GM10248 (cell line): ENCODE results near the gene L1CAM.
A peak's percentile ranks its signal among the peaks of the same experiment; 100 is the strongest.

Experiments used
- CTCF ChIA-PET: fragments of 300-600 bp; sonication (Branson Sonifier 250); formaldehyde crosslinking; extraction: SDS; loops from one replicate; lab custom pipeline; 2021; ENCODE audit warnings: antibody characterized with exemption; lab: Yijun Ruan, JAX
- POLR2A ChIA-PET: fragments of 350-650 bp; sonication (Branson Sonifier 250); formaldehyde crosslinking; extraction: SDS; loops from one replicate; lab custom pipeline; 2020; ENCODE audit warnings: antibody characterized with exemption; lab: Yijun Ruan, JAX
- DNase-seq: peaks from one replicate; pipeline ENCODE4 v3.0.0; 2012; ENCODE audit errors: extremely low spot score
- CTCF ChIP-seq: IDR thresholded peaks from 2 replicates; pipeline ENCODE4 v1.5.1; 2012; ENCODE audit warnings: mild to moderate bottlenecking, low read depth; ENCODE audit errors: extremely low read depth, missing control alignments, control extremely low read depth

L1CAM gene

GRCh38 chrX:153885968-153886903 is at the start of gene L1CAM:
Gene L1CAM (minus strand): TSS chrX:153886173. CDS start chrX:153875836, 10,337 bp downstream.
- ChIA-PET POLR2A (no interaction called here), CTCF (no interaction called here)
- no peak for DNase-seq
- no peak for TF ChIP-seq CTCF

GRCh38 chrX:153935326-153935851 is 49.4 kb upstream of the L1CAM start:
- TF ChIP-seq CTCF = no peak
- ChIA-PET POLR2A (no interaction called here), CTCF (interaction anchor here (2.5 to 2.7 kb wide), 2 partner anchors 11 to 12 kb away, joined by 9 to 17 read pairs; no protein-coding TSS in a partner anchor)
- no peak for DNase-seq

GRCh38 chrX:153934762-153935325 is 48.9 kb upstream of the L1CAM start, which contains the start of gene NAA10:
Gene NAA10 (minus strand): TSS chrX:153935037. CDS start chrX:153934904, 133 bp downstream.
- no peak for TF ChIP-seq CTCF
- DNase-seq = peak; percentile 95
- ChIA-PET POLR2A (no interaction called here), CTCF (interaction anchor here (2.5 to 2.7 kb wide), 2 partner anchors 10 to 12 kb away, joined by 9 to 17 read pairs; no protein-coding TSS in a partner anchor)

GRCh38 chrX:153934148-153934761 is 48.3 kb upstream of the L1CAM start:
- POLR2A ChIA-PET = no interaction called here
- no peak for DNase-seq
- CTCF ChIA-PET = interaction anchor here (2.2 to 2.7 kb wide), 3 partner anchors 9 to 13 kb away, joined by 7 to 17 read pairs (median 9); no protein-coding TSS in a partner anchor
- TF ChIP-seq CTCF = no peak

- no peak for TF ChIP-seq CTCF
- no peak for DNase-seq
- ChIA-PET POLR2A (no interaction called here), CTCF (interaction anchor here (2.2 to 2.7 kb wide), 3 partner anchors 9 to 13 kb away, joined by 7 to 17 read pairs (median 9); no protein-coding TSS in a partner anchor)
These were observed 47.8 kb upstream of the L1CAM start for GRCh38 chrX:153933748-153934147.
